SK-N-SH (cell line): ENCODE results near the gene CDKAL1. TPM values are rescaled to one million over a fixed set of nuclear protein-coding genes. Genes with fewer than 3 reads are reported as not detected.
A peak's percentile ranks its signal among the peaks of the same experiment; 100 is the strongest.

Experiments
- CTCF ChIA-PET: fragments of 300-600, 350-600 bp; formaldehyde crosslinking; extraction: SDS; loops from one replicate; lab custom pipeline; 2021; lab: Yijun Ruan, JAX
- POLR2A ChIA-PET: fragments of 350-600 bp; sonication (Branson Sonifier 250); formaldehyde crosslinking; extraction: SDS; loops from one replicate; lab custom pipeline; 2020; ENCODE audit warnings: antibody characterized with exemption, inconsistent platforms; lab: Yijun Ruan, JAX
- DNase-seq: peaks from one replicate; pipeline ENCODE4 v3.0.0; 2012
- H2AFZ ChIP-seq: fragments of 200-600 bp; sonication (generic); 2 replicates; pipeline ENCODE4 v1.8.1; 2016; ENCODE audit warnings: antibody characterized with exemption, mild to moderate bottlenecking, low read depth
- H3F3A ChIP-seq: fragments of 200-600 bp; sonication (generic); replicated peaks from 2 replicates; pipeline ENCODE3; 2016; ENCODE audit warnings: antibody characterized with exemption, mild to moderate bottlenecking; ENCODE audit not compliant: insufficient read depth
- H3K27ac ChIP-seq, 2 experiments: fragments of 200-500 bp in 1 of 2; fragments of 200-600 bp in 1 of 2; sonication (Bioruptor generic) in 1 of 2; sonication (generic), shearing (Covaris generic) in 1 of 2; 2 replicates each; pipeline versions ENCODE4 v1.5.1 to v1.6.1; 2014 to 2016; ENCODE audit warnings: low read depth in 2 of 2, inconsistent platforms in 1 of 2, low read length in 1 of 2, mild to moderate bottlenecking in 1 of 2, mixed read lengths in 1 of 2
- H3K27me3 ChIP-seq: fragments of 200-600 bp; sonication (generic), shearing (Covaris generic); 2 replicates; pipeline ENCODE4 v1.6.1; 2016; ENCODE audit warnings: mixed run types; ENCODE audit not compliant: insufficient read depth
- H3K36me3 ChIP-seq, 2 experiments: fragments of 200-500 bp in 1 of 2; fragments of 200-600 bp in 1 of 2; sonication (Bioruptor generic) in 1 of 2; sonication (generic) in 1 of 2; replicated peaks in 1 of 2; 2 replicates each; pipeline versions ENCODE3 to v1.5.1; 2014 to 2016; ENCODE audit warnings: low read length in 1 of 2, mild to moderate bottlenecking in 1 of 2; ENCODE audit not compliant: insufficient read depth in 2 of 2, control insufficient read depth in 1 of 2
- H3K4me1 ChIP-seq, 2 experiments: fragments of 200-500 bp in 1 of 2; fragments of 200-600 bp in 1 of 2; sonication (Bioruptor generic) in 1 of 2; sonication (generic), shearing (Covaris generic) in 1 of 2; 2 replicates each; pipeline versions ENCODE4 v1.5.1 to v1.6.1; 2014 to 2016; ENCODE audit warnings: low read depth in 1 of 2, low read length in 1 of 2, mixed run types in 1 of 2; ENCODE audit not compliant: insufficient read depth in 2 of 2, control insufficient read depth in 1 of 2
- H3K4me2 ChIP-seq: fragments of 200-600 bp; sonication (generic), shearing (Covaris generic); 2 replicates; pipeline ENCODE4 v1.6.1; 2017; ENCODE audit warnings: mixed run types
- H3K4me3 ChIP-seq, 2 experiments: fragments of 200-500 bp in 1 of 2; fragments of 200-600 bp in 1 of 2; sonication (Bioruptor generic) in 1 of 2; sonication (generic), shearing (Covaris generic) in 1 of 2; 2 replicates each; pipeline versions ENCODE4 v1.5.1 to v1.8.1; 2014 to 2016; ENCODE audit warnings: low read depth in 2 of 2, inconsistent platforms in 1 of 2, low read length in 1 of 2, mild to moderate bottlenecking in 1 of 2, mixed read lengths in 1 of 2, moderate library complexity in 1 of 2
- H3K79me2 ChIP-seq: fragments of 200-600 bp; sonication (generic); 2 replicates; pipeline ENCODE4 v1.8.1; 2017; ENCODE audit warnings: mild to moderate bottlenecking; ENCODE audit not compliant: insufficient read depth
- H3K9ac ChIP-seq: fragments of 200-600 bp; sonication (generic); 2 replicates; pipeline ENCODE4 v1.6.1; 2017; ENCODE audit warnings: mixed run types
- H3K9me2 ChIP-seq: fragments of 200-600 bp; sonication (generic); 2 replicates; pipeline ENCODE4 v1.6.1; 2017; ENCODE audit warnings: mixed run types
- H3K9me3 ChIP-seq: fragments of 200-600 bp; sonication (generic); 2 replicates; pipeline ENCODE4 v1.6.1; 2017; ENCODE audit warnings: mixed run types, mild to moderate bottlenecking, moderate library complexity
- H4K20me1 ChIP-seq: fragments of 200-600 bp; sonication (generic); 2 replicates; pipeline ENCODE4 v1.6.1; 2017; ENCODE audit warnings: mild to moderate bottlenecking, mixed run types; ENCODE audit not compliant: insufficient read depth
- EP300 ChIP-seq, 2 experiments: IDR thresholded peaks; 2 replicates each; pipeline versions ENCODE4 v1.4.0 to v1.6.1; 2012; ENCODE audit warnings: borderline replicate concordance in 1 of 2, low read depth in 1 of 2, low read length in 1 of 2
- EZH2phosphoT487 ChIP-seq: fragments of 200-600 bp; sonication (generic); IDR thresholded peaks from 2 replicates; pipeline ENCODE4 v1.6.1; 2017; ENCODE audit warnings: low read depth, mixed run types, mild to moderate bottlenecking, antibody characterized with exemption, moderate library complexity, borderline replicate concordance
- FOSL2 ChIP-seq: IDR thresholded peaks from 2 replicates; pipeline ENCODE4 v1.4.0; 2012; ENCODE audit warnings: low read depth, mild to moderate bottlenecking, moderate library complexity, borderline replicate concordance
- FOXJ3 ChIP-seq: sonication (generic); formaldehyde crosslinking; IDR thresholded peaks from 2 replicates; pipeline ENCODE4 v1.5.1; 2020; ENCODE audit warnings: mild to moderate bottlenecking, missing genetic modification reagents
- FOXM1 ChIP-seq: IDR thresholded peaks from 2 replicates; pipeline ENCODE4 v1.4.0; 2012; ENCODE audit warnings: low read depth, mild to moderate bottlenecking
- GATA2 ChIP-seq: sonication (generic); formaldehyde crosslinking; IDR thresholded peaks from 2 replicates; pipeline ENCODE4 v1.5.0; 2020; ENCODE audit warnings: mild to moderate bottlenecking, missing genetic modification reagents
- IRF3 ChIP-seq: fragments of 150-350 bp; IDR thresholded peaks from 2 replicates; pipeline ENCODE4 v1.6.1; 2016; ENCODE audit warnings: mild to moderate bottlenecking, low read depth, low read length
- JUND ChIP-seq: IDR thresholded peaks from 2 replicates; pipeline ENCODE4 v1.4.0; 2012
- MAX ChIP-seq: IDR thresholded peaks from 2 replicates; pipeline ENCODE4 v1.4.0; 2012; ENCODE audit warnings: low read depth
- MEF2A ChIP-seq: IDR thresholded peaks from 2 replicates; pipeline ENCODE4 v1.4.0; 2012; ENCODE audit warnings: low read depth, borderline replicate concordance
- MXI1 ChIP-seq: IDR thresholded peaks from 2 replicates; pipeline ENCODE4 v1.6.1; 2012; ENCODE audit warnings: mild to moderate bottlenecking, low read depth, low read length, improper control_type of control experiment
- NFIC ChIP-seq: IDR thresholded peaks from 2 replicates; pipeline ENCODE4 v1.4.0; 2012; ENCODE audit warnings: borderline replicate concordance
- NRF1 ChIP-seq: IDR thresholded peaks from 2 replicates; pipeline ENCODE4 v1.6.1; 2012; ENCODE audit warnings: low read depth, mild to moderate bottlenecking, low read length
- REST ChIP-seq: IDR thresholded peaks from 2 replicates; pipeline ENCODE4 v1.6.1; 2012; ENCODE audit warnings: mild to moderate bottlenecking, low read depth, low read length, moderate library complexity
- RFX5 ChIP-seq: IDR thresholded peaks from 2 replicates; pipeline ENCODE4 v1.6.1; 2012; ENCODE audit warnings: mild to moderate bottlenecking, improper control_type of control experiment, low read length
- SIN3A ChIP-seq: IDR thresholded peaks from 2 replicates; pipeline ENCODE4 v1.6.1; 2012; ENCODE audit warnings: low read depth, mild to moderate bottlenecking, low read length, moderate library complexity, borderline replicate concordance
- SMC3 ChIP-seq: IDR thresholded peaks from 2 replicates; pipeline ENCODE4 v1.6.1; 2012; ENCODE audit warnings: low read depth, low read length, improper control_type of control experiment
- TEAD4 ChIP-seq: IDR thresholded peaks from 2 replicates; pipeline ENCODE4 v1.4.0; 2012; ENCODE audit warnings: mild to moderate bottlenecking, borderline replicate concordance; ENCODE audit not compliant: insufficient read depth
- USF1 ChIP-seq: IDR thresholded peaks from 2 replicates; pipeline ENCODE4 v1.4.0; 2012; ENCODE audit warnings: low read depth, borderline replicate concordance
- YY1 ChIP-seq: IDR thresholded peaks from 2 replicates; pipeline ENCODE4 v1.4.0; 2012; ENCODE audit warnings: low read depth, mild to moderate bottlenecking
- ZBTB33 ChIP-seq: IDR thresholded peaks from 2 replicates; pipeline ENCODE4 v1.4.0; 2012; ENCODE audit warnings: low read depth, borderline replicate concordance
- WGBS: methylation state at CpG from one replicate; pipeline ENCODE4 v1.1.6; 2017; ENCODE audit warnings: low lambda C conversion rate; 5-methylcytosine and 5-hydroxymethylcytosine counted together
- polyA plus RNA-seq, 3 experiments: library from polyadenylated mRNA; depleted of rRNA; stranded (reverse); fragments of >200 nt; gene quantifications; 2 replicates each; pipeline ENCODE4 v1.2.3, GENCODE V29; 2012

CDKAL1 gene
- polyA plus RNA-seq, 1 of the 3 experiments (the other 2 are of a cell fraction), result 2.6 TPM

- Histone ChIP-seq H3K4me3 (no peak overlapping the region), H3K9me3 (no peaks in the 10 kb centered on the region), H3K27me3 (no peaks in the 10 kb centered on the region), H3K27ac (no peak overlapping the region; a peak in 1 of 4 replicates), H3K4me1 (peaks cover 0 to 11% of the 10 kb centered on the region in 2 experiments; a peak in 2 of 4 replicates), H3K9me2 (no peaks in the 10 kb centered on the region), H2AFZ (no peak overlapping the region), H4K20me1 (no peaks in the 10 kb centered on the region), H3K36me3 (no peaks in the 10 kb centered on the region), H3K79me2 (no peaks in the 10 kb centered on the region), H3K9ac (no peak overlapping the region), H3K4me2 (no peak overlapping the region), H3F3A (no peaks in the 10 kb centered on the region)
- TF ChIP-seq FOXM1 (no peak), EP300 (IDR thresholded peaks at IDR 0.05; ENCODE audit: borderline replicate concordance in 1 of 2, low read depth in 1 of 2, low read length in 1 of 2) (no peak)
- POLR2A ChIA-PET, result no interaction called here
- CTCF ChIA-PET, result no interaction called here
- DNase-seq, result no peak
- 96% methylated on average over 4 of the region's 4 CpGs for WGBS
Measured at GRCh38 chr6:20673458-20673857, 139.2 kb downstream of the CDKAL1 start.

GRCh38 chr6:20674664-20675063, 140.4 kb downstream of the CDKAL1 start:
- POLR2A ChIA-PET, result no interaction called here
- no peaks in the 10 kb centered on the region for H3K9me2 ChIP-seq
- TF ChIP-seq TEAD4, result no peak
- TF ChIP-seq NFIC, result no peak
- TF ChIP-seq MEF2A, result no peak
- TF ChIP-seq FOXM1, result no peak
- no peak for TF ChIP-seq EZH2phosphoT487
- no peak for TF ChIP-seq MXI1
- no peak; the same call in 1 of the 2 replicates for TF ChIP-seq RFX5
- TF ChIP-seq GATA2 (CRISPR knock-in tag), result peak; percentile 93
- no peak for TF ChIP-seq FOSL2
- no peak for TF ChIP-seq NRF1
- TF ChIP-seq REST, result no peak
- TF ChIP-seq FOXJ3 (CRISPR knock-in tag), result peak; percentile 92
- TF ChIP-seq USF1, result no peak
- peak; percentile 5; the same call in 1 of the 2 replicates for TF ChIP-seq SMC3
- TF ChIP-seq MAX, result no peak
- TF ChIP-seq JUND, result no peak
- TF ChIP-seq YY1, result no peak
- TF ChIP-seq SIN3A, result no peak
- no peak for TF ChIP-seq IRF3
- TF ChIP-seq ZBTB33, result no peak

More at GRCh38 chr6:20674664-20675063, 140.4 kb downstream of the CDKAL1 start:
- Histone ChIP-seq H3K4me2 (no peak overlapping the region), H3K4me3 (no peak overlapping the region), H3F3A (no peaks in the 10 kb centered on the region), H2AFZ (peak overlapping the region; percentile 23; the same call in 1 of the 2 replicates), H3K36me3 (no peaks in the 10 kb centered on the region), H3K9ac (no peak overlapping the region), H3K27ac (peak overlapping the region in 1 of 2 experiments; percentile 87; a peak in 2 of 4 replicates), H3K79me2 (no peaks in the 10 kb centered on the region), H3K27me3 (no peaks in the 10 kb centered on the region), H4K20me1 (no peaks in the 10 kb centered on the region), H3K9me3 (no peaks in the 10 kb centered on the region), H3K4me1 (peaks cover 0 to 11% of the 10 kb centered on the region in 2 experiments; a peak in 2 of 4 replicates)
- DNase-seq, result peak; percentile 21
- WGBS, result 26% methylated on average over 1 of the region's 1 CpG
- CTCF ChIA-PET, result no interaction called here
